ENCODE results near the gene TRMT1.

Gene TRMT1

GRCh38 chr19:13063461-13064091, 53.0 kb downstream of the TRMT1 start:
- Histone ChIP-seq H3K27me3 (ENCODE audit: insufficient read depth, low read depth, severe bottlenecking) (peaks cover 4% of the 10 kb centered on the region), H3K27ac (no peak overlapping the region)
- no peak for TF ChIP-seq CTCF (IDR thresholded peaks at IDR 0.05; ENCODE audit: low read depth, low read length)

DNA sequence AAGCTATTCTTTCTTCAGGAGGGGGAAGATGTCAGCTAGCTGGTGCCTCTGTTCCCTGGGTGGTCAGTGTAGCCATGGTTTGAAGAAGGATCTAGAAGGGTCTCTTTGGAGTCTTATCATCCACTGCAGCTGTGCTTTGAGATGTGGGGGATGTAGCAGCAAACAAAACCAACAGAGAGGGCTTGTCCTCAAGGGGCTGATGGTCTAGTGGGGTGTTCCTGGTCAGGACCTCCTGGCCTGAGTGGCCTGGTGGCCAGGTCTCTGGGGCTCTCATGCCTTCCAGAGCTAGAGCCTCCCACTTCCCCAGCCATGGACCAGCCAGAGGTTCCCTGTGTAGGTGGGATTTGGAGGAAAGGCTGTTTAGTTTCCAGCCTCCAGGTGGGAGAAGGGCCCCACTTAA, 54.2 kb downstream of the TRMT1 start:
- no peak for DNase-seq
- TF ChIP-seq CTCF (IDR thresholded peaks at IDR 0.05; ENCODE audit: low read depth, low read length), result no peak
- Histone ChIP-seq H3K27ac (no peak overlapping the region), H3K4me3 (ENCODE audit: low read depth, low read length) (no peak overlapping the region), H3K27me3 (ENCODE audit: insufficient read depth, low read depth, severe bottlenecking) (peaks cover 4% of the 10 kb centered on the region), H3K36me3 (no peaks in the 10 kb centered on the region), H3K9me3 (ENCODE audit: severe bottlenecking) (no peaks in the 10 kb centered on the region)

More at GRCh38 chr19:13063461-13064091, 53.0 kb downstream of the TRMT1 start:
- Histone ChIP-seq H3K9me3 (ENCODE audit: severe bottlenecking) (no peaks in the 10 kb centered on the region), H3K4me3 (ENCODE audit: low read depth, low read length) (no peak overlapping the region), H3K36me3 (no peaks in the 10 kb centered on the region)
- no peak for DNase-seq

DNA sequence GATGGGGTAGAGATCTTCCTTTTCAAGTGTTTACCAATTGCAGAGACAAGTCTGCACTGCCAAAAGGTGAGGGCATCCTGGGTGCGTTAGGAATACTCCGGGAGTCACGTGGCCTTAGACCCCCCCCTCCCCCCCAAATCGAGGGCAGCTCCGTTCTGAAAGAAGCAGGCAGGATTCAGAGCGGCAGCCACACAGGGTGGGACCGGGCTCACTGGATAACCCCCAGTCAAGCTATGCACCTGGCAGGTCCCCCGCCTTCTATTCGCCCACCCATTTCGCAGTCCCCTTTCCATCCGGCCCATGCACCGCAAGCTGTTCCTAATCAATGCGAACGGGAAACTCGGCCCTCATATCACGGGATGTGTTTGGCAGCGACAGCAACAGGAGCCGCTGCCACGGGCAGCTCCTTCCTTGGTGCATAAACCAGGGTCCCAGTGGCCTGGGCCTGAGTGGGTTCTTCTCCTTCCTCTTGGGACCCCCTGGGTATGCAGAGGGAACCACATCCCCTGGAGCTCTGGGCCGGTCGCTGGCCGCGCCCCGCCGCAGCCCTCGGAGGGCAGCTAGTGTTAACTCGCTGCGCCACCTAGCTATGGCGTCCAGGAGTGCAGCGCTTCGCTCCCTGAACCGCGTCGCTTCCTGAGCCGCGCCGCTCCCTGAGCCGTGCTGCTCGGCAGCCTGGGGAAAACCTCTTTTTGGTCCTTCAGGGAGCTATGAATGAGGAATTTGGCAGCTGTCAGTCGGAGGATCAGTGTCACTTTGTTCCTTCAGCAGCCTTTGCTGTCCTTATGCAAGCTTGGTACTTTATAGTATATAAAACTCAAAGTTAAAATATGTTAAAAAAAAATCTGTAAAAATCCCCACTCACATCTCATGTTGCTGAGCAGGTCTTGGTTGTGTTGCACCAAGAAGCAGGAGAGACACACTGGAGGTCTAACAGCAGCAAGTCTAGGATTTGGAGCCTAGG, 55.3 kb downstream of the TRMT1 start:
- no peaks in the 10 kb centered on the region for H3K36me3 ChIP-seq
- DNase-seq, result peak; percentile 81
- peak overlapping the region; percentile 42 for H3K27ac ChIP-seq
- peak overlapping the region; percentile 66 for H3K4me3 ChIP-seq (ENCODE audit: low read depth, low read length)
- TF ChIP-seq CTCF (IDR thresholded peaks at IDR 0.05; ENCODE audit: low read depth, low read length), result peak; percentile 97
- H3K9me3 ChIP-seq (ENCODE audit: severe bottlenecking), result no peaks in the 10 kb centered on the region
- peaks cover 4% of the 10 kb centered on the region for H3K27me3 ChIP-seq (ENCODE audit: insufficient read depth, low read depth, severe bottlenecking)

DNA sequence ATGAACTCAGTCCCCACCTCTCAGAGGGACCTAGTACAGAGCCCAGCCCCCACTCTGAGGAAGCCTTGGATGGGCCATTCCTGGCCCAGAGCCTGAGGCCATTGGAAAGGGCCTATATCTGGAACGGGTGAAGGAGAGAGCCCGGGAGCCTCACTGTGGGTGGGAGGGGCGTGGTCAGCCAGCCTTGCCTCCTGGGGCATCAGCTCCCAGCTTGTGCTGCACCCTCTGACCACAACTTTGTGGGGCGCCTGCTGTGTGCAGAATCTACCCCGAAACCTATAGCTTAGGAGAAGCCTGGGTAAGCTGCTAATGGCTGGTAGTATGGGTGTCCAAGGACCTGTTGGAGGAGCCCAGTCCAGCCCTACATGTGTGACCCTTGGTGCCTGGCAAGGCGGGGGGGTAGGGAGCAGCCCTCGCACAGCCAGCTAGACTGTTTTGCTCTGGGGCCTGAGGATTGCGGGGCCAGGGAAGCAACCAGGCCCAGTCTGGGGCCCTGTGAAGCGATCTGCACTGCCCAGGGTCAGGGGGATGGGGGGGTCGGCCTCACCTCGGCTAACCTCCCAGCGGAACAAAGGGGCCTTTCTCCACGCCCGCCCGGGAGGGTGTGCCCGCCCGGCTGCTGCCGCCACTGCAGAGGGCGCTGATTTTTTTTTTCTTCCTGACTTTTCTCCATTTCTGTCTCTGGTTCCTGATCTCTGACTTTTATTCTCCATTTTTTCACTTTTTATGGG, 56.1 kb downstream of the TRMT1 start:
- peak; percentile 44 for DNase-seq
- H3K36me3 ChIP-seq, result no peaks in the 10 kb centered on the region
- H3K9me3 ChIP-seq (ENCODE audit: severe bottlenecking), result no peaks in the 10 kb centered on the region
- peak overlapping the region; percentile 66 for H3K4me3 ChIP-seq (ENCODE audit: low read depth, low read length)
- peaks cover 4% of the 10 kb centered on the region for H3K27me3 ChIP-seq (ENCODE audit: insufficient read depth, low read depth, severe bottlenecking)
- no peak for TF ChIP-seq CTCF (IDR thresholded peaks at IDR 0.05; ENCODE audit: low read depth, low read length)
- H3K27ac ChIP-seq, result peak overlapping the region; percentile 42

DNA sequence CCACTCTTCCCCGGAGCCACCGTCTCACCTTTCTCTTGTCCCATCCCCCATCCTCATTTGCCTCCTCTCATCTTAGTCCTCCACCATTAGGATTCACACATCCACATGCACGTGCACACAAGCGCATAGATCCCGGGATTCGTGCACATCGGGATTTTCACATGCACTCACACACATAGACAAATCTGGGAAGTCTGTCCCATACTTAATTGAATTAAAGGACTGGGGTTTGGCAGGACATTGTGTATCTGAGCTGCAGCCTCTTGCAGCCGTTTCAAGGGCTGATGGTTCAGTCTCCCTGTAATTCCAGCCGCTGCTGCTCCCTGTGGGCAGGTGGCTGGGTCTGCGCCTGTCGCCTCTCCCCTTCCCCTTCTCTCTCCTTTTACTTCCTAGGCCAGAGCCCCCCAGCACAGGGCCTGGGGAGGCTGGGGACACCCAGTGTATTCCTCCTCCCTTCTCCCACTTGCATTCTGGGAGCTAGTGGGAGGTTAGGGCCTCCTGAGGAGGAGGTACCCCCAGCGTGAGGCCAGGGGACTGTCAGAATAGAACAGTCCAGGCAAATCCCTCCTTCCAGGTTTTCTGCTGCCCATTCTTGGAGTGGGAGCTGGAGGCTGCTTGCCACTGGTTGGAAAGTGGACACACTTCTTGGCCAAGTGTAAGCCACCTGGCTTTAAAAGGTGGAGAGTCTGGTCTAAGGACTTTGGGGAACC, 57.4 kb downstream of the TRMT1 start:
- Histone ChIP-seq H3K27ac (no peak overlapping the region), H3K27me3 (ENCODE audit: insufficient read depth, low read depth, severe bottlenecking) (peaks cover 4% of the 10 kb centered on the region), H3K36me3 (no peaks in the 10 kb centered on the region), H3K9me3 (ENCODE audit: severe bottlenecking) (no peaks in the 10 kb centered on the region), H3K4me3 (ENCODE audit: low read depth, low read length) (no peak overlapping the region)
- 0 out of 2 replicates have a peak, but pooled peaks have one; percentile 10 for TF ChIP-seq CTCF (IDR thresholded peaks at IDR 0.05; ENCODE audit: low read depth, low read length)
- DNase-seq, result no peak
